ENCODE data around the gene LILRB2.
"Not testable (repeated sequence)": the region's sequence is repeated elsewhere in the genome, so short reads cannot be mapped to it uniquely, and the experiment has no call there.

The LILRB2 gene

DNA sequence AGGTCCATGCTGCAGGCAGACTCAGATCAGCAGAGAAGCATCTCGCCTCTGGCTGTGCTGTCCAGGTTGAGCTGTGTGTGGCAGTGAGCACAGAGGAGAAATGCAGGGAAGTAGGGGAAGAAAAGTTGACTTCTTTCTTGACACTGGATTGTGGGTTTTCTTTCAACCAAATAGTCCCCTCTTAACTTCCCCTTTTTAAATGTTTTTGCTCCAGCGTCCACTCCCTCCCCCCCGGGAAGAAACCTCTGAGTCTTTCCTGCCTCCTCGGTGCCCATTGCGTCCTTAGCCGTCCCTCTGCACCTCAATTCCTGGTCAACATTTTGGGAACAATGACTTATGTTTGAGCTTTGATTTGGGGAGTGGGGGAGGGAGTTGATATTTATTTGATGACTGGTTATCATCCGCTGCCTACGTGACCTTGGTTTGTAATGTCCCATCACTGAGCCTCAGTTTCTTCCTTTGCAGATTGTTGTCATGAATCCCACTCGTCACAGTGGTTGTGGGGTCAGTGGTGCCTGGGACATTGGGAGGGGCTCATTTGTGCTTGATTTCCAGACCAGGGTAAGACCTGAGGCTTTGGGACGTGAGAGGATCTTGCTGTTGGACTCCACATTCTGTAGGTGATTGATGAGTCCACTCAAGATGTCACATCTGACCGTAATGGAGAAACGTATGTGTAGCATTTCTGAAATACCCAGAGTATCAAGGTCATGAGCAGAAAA, at the start of gene LILRB2:
TSS of gene LILRB2 (minus strand) at position 104 of the 722 bp plus-strand sequence. CDS start 614 bp downstream, outside the sequence.
- peak; percentile 74 to 76 for DNase-seq

DNA sequence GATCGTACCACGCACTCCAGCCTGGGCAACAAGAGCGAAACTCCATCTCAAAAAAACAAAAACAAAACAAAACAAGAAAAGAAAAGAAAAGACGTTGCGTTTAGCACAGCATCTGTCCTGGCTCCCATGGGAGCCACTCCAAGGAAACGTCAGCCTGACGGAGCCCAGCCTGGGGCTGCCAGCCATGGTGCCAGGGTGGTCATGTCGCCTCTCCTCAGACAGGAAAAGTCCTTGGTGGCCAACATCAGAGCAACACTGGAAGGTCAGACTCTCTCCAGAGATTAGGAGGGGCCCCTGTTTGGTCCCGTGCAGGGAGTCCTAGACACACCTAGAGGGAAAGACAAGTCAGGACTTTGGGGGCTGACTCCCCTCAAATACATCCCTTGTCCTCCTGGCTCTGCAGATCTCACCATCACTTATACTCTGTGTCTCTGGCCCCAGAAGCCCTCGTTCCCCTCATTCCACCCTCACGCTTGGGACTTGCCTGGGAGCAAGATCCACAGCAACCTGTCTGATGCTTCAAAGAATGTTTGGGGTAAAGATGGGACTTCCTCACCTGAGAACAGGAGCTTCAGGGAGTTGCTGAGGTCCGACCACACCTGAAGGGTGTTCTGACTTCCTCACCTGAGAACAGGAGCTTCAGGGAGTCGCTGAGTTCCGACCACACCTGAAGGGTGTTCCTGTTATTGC, 48.7 kb upstream of the LILRB2 start:
- DNase-seq: no peak

DNA sequence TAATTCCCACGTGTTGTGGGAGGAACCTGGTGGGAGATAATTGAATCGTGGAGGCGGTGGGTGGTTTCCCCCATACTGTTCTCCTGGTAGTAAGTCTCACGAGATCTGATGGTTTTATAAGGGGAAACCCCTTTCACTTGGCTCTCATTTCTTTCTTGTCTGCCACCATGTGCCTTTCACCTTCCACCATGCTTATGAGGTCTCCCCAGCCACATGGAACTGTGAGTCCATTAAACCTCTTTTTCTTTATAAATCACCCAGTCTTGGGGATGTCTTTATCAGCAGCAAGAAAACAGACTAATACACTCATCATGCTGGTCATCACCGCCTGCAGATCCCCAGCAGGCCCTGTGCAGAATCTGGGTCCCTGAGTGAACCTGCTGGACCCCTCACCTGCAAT, 47.9 kb upstream of the LILRB2 start:
- DNase-seq: not testable (repeated sequence)

DNA sequence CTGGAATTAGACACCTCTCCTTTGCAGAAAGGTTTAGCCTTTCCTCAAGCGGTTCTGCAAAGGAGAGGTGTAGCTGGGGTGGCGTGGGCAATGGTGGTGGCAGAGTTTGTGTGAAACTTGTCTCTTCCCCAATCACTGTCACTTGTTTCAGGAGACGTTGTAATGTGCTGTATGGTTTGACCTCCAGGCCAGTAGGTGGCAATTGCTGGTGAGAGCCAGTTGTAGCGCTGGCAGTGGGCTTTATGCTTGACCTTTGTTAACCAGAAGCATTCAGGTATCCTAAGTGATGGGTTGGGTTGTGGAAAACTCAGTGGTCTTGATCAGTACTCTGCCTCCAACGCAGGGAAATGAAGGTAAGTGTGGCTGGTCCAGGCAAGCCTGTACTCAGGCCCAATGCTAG, 44.7 kb upstream of the LILRB2 start:
- DNase-seq: no peak

DNA sequence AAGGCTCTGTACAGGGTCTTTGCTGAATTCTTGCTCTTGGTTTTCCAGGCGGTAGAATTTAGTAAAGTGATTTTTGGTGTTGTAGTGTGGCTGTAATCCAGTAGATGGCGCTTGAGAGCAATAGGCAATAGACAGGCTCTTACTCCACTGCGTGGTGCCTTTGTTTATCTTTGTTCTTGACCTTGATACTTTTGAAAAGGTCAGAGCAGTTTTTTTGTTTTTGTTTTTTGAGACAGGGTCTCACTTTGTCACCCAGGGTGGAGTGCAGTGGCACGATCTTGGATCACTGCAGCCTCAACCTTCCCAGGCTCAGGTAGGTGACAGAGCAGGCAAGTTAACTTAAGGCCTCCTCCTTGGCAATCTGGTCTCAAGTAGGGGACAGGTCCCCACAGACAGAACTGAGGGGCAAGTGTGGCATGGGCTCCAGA, 44.3 kb upstream of the LILRB2 start:
- DNase-seq: peak; percentile 74 to 76

DNA sequence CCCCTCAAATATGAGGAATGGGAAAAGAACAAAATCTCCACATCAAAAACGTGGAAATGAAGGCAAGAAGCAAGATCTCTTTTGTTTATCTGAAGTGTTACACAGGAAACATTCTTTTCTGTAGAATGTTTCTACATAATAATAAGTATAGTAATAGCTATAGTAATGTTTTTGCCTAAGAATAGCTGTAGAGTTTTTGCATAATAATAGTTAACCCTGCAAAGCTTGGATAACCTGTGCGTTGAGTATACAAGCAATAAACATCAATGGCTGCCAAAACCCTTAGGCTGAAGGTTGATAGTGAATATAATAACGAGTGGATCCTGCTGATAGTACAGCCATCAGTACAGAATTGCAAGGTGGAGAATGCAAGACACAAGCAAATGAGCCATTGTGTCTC, 43.2 kb upstream of the LILRB2 start:
- no peak for DNase-seq

DNA sequence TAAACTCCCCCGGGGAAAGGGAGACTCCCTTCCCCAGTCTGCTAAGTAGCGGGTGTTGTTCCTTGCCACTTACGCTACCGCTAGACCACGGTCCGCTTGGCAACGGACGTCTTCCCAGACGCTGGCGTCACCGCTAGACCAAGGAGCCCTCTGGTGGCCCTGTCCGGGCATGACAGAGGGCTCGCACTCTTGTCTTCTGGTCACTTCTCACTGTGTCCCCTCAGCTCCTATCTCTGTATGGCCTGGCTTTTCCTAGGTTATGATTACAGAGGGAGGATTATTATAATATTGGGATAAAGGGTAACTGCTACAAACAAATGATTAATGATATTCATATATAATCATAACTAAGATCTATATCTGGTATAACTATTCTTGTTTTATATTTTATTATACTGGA, 42.0 kb upstream of the LILRB2 start:
- not testable (repeated sequence) for DNase-seq

DNA sequence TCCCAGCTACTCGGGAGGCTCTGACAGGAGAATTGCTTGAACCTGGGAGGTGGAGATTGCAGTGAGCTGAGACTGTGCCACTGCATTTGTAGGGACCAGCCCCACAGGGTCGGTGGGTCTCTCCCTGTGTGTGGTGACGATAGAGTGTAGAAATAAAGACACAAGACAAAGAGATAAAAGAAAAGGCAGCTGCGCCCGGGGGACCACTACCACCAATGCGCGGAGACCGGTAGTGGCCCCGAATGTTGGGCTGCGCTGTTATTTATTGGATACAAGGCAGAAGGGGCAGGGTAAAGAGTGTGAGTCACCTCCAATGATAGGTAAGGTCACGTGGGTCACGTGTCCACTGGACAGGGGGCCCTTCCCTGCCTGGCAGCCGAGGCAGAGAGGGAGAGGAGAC, 41.4 kb upstream of the LILRB2 start:
- DNase-seq: not testable (repeated sequence)

DNA sequence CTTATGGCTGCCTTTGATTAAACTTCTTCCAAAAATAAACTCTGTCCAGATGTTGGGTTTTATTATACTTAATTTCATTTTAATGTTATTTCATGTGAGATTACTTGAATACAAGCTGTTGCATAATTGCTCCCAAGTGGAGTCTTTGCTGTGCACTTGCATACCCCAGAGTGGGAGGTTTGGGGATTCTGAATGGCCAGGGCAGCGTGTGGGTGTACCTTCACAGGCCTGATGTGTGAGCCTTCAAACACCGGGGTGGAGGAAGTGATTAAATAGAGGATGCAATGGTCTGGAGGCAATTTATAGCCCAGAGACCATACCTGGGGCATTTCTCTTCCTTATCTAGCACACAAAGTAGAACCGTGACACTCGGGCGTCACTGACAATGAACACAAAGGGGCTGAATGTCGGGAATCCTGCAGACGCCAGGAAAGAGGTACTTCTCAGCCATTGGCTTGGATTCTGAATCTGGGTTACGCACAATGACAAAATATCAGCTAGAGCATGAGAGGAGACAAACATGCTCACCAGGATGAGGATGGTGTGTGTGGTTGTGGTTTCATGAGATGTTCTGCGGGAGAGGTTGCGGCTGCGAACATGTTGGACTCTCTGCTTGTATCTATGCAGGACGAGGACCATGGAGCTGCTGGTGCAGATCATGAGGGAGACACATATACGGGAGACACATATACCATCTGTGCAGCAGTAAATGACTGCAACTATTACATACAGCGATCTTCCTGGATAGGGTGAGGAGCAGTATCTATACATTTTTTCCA, 39.2 kb upstream of the LILRB2 start:
- DNase-seq: no peak

DNA sequence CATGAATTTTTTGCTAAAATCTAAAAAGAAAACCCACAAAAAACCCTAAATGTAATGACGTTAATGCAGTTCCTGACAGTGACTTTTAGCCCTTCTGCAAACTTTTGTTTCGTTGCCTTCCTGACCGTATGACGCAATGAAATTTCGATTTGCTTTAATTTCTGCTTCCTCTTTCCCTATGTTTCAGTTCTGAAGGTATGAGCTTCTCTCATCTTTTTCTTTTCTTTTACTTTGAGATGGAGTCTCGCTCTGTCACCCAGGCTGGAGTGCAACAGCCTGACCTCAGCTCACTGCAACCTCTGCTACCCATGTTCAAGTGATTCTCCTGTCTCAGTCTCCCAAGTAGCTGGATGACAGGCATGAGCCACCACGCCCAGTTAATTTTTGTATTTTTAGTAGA, 38.1 kb upstream of the LILRB2 start:
- peak; percentile 14 to 27 for DNase-seq

DNA sequence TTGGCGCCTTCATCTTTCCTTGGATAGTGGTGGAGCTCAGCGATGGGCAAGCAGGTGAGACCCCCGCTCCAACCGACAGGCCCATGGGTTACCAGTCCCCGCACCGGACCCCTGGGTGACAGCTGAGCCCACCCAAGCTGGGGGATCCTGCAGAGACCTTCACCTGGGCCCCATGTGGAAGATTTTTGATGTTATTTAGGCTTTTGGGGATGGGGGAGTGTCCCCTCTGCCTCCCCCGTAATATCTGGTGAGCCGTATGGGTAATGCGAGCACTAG, 37.0 kb upstream of the LILRB2 start:
- no peak for DNase-seq

DNA sequence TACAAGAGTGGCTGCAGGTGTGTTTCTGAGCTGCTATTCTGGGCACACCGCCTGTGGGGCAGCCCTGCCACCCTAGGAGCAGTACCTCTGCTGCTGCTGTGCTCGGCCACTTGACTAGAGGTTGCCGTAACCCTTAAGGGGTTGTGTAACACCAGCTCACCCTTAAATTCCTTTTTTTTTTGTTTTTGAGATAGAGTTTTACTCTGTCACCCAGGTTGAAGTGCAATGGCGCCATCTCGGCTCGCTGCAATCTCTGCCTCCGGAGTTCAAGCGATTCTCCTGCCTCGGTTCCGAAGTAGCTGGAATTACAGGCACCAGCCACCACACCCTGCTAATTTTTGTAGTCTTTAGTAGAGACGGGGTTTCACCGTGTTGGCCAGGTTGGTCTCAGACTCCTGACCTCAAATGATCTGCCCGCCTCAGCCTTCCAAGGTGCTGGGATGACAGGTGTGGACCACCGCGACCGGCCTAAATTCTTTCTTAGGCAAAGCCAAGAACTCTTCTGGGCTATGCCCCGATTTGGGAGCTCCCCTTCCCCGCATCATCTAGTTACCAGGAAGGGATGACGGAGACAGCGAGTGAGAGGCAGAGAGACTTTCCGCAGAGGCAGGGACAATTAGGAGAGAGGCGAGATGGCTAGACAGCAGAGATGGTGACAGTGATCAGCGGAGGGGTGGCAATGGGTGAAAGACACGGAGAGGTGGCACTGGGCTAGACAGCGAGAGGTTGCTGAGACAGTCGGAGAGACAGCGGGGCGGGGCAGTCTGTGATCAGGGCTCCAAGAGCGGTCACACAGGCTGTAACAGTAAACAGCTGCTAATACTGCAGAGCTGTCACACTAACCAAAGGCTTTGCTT, 36.4 kb upstream of the LILRB2 start:
- no peak for DNase-seq

DNA sequence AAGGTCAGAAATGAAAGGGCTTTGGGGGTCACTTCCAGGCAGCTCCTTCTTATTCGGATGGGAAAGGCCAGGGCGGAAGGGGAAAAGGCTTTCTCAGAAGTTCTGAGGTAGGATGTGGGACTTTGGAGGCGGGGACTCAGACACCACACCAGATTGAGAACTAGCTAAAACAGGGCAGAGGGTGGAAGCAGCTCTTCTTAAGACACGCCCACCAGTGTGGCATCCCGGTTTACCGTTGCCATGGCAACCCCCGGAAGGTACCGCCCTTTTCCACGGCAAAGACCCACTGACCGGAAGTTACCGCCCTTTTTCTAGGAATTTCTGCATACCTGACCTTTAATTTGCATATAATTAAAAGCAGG, 35.8 kb upstream of the LILRB2 start:
- DNase-seq: no peak

DNA sequence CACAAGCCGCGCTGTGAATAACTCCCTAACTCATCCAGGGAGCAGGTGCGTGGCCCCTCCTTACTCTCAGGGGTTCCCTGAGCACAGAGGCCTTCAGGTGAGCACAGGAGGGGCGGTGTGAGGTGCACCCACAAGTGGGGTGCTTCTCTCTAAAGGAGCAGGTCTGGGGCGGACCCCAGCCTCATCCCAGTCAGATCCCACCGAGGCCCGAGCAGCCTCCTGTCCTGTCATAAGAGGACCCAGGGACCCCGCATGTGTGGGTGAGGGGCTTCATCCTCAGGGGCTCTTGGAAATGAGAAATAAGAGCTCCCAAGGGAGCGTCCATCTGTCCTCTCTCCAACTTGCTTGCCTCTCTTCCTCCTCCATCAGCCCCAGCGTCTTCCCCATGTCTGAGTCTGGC, 35.0 kb upstream of the LILRB2 start:
- no peak for DNase-seq

DNA sequence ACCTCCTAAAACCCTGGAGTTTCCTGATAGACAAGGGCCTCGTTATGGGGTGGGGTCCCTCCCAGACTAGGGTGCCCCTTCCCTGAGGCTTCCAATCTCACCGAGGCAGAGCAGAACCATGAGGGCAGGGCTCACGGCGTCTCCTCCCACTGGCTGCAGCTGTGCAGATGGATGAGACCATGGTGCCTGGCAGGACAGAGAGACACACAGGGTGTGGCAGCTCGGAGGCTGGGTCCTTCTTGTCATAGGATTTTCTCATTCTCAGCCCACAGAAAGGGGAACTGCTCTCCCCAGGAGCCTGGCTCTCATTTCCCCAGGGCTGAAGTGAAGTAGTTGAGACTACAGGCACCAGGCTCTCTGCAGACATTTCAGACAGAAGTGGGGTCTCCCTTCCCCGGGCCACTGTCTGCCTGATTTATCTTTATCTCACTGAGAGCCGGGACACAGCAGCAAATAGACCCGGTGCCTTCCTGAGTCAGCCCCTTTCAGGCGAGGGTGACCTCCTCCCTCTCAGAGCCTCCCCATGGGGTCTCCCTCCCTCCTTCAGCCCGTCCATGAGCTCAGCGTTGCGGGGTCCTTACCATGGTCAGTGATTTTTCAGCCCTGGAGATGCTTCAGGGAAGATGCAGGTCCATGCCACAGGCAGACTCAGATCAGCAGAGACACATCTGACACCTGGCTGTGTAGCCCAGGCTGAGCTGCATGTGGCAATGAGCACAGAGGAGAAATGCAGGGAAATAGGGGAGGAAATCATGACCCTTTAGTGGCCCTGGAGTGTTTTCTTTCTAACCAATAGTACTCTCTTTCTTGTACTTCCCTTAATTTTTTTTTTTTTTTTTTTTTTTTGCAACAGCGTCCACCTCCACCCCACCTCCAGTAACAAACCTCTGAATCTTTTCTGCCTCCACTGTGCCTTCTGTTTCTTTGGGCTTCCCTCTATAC, 31.8 kb upstream of the LILRB2 start, which contains the start of gene LILRA5:
TSS of gene LILRA5 (minus strand) at position 731 of the 942 bp plus-strand sequence. CDS start at position 584, 147 bp downstream.
- DNase-seq: peak; percentile 77 to 85

DNA sequence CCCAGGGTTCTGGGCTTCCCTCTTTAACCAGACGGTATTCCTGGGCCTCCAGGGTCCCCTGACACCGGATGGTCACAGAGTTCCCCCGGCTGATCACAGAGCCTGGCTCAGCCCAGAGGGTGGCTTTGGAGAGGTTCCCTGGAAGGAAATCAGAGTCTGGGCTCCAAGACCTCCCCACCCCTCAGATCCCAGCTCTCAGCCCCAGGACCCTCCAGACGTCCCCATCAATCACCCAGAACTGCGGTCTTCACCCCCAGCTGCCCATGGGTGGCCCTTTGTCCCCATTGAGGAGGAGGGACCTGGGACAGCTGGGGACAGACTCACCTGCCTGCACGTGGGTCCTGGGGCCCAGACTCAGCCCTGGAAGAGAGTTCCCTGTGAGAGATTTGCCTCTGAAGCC, 31.1 kb upstream of the LILRB2 start:
- no peak for DNase-seq

DNA sequence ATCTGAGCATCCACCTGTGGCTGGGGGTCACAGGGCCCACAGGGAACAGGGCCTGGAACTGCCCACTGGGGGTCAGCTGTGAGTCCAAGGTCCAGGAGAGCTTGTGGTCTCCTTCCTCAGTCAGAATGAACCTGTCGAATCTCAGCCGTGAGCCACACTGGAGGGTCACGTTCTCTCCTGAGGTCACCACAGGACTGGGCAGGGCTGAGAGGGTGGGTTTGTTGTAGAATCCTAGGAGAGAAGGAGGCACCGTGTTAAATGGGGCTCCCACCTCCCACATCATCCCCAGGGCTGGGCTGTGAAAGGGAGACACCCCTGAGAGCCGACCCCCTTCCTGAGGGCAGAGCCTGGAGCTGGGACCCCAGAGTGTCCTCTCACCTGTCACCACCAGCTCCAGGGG, 30.6 kb upstream of the LILRB2 start:
- DNase-seq: no peak

DNA sequence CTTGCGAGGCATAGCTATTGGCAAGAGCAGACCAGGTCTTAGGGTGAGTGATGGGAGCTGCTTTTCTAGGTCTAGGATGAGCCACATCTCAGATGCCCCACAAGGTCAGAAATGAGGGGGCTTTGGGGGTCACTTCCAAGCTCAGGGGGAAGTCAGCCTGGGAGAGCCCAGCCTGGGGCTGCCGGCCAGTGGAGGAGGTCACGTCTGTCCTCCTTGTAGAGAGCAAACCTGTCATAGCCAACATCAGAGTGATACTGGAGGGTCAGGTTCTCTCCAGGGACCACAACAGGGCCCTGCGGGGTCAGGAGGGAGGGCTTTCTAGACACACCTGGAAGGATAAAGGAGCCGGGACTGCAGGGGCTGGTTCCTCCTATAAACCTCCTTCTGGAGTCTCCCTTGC, 29.6 kb upstream of the LILRB2 start:
- DNase-seq: no peak

DNA sequence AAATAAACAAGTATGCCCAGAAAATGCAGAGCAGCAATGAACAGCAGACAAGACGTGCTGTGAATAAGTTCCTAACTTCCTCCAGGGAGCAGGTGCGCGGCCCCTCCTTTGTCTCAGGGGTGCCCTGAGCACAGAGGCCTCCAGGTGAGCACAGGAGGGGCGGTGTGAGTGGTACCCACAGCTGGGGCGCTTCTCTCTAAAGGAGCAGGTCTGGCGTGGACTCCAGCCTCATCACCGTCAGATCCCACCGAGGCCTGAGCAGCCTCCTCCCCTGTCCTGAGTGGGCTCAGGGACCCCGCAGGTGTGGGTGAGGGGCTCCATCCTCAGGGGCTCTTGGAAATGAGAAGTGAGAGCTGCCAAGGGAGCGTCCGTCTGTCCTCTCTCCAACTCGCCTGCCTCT, 28.9 kb upstream of the LILRB2 start:
- no peak for DNase-seq

DNA sequence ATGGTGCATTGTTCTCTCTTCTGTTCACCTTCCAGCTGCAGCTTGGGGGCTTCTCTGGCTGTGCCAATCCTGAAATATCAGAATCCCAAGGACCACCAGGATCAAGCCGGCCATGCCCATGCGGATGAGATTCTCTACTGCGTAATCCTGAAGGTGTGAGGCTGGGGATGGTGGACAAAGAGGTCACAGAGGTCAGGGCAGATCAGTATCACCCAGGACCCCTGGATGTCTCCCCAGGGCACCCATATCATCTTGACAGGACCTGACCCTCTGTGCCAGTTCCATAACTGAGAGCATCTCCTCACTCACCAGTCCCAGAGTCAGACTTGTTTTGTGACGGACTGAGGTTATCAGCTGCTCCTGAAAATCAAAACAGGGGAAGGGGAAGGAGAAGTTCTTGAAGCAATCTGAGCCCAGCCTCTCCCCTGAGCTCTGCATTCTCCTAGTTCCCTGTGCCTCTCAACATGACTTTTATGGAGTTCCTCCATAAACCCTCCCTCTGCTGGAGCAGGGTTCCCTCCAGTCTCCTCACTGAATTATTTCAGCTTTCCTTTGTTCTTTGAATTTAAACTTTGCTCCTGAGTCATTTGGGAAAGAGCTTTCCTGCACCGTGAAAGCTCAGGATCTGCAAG, 26.6 kb upstream of the LILRB2 start:
- DNase-seq: no peak

DNA sequence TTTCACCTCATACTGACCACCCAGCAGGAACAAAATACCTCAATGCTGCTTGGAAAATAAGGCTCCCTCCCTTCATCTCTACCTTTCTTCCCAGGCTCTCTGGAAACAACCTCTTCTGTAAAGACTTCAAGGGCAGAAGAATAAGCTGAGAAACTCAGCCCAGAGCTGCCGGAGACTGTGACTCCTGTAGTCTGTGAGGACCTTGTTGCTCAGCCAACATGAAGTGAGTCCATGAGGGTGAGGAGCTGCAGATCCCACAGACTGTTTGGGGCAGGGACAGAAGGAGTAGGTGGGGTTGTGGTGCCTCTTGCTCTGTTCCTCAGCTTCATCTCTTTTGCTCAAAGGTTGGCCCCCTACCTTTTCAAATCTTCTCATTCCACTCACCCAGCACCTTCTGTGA, 24.2 kb upstream of the LILRB2 start:
- DNase-seq: no peak

All from Kasumi-1 (cell line).